H1 (cell line): ENCODE results near the gene HPRT1. TPM values are rescaled to one million over a fixed set of nuclear protein-coding genes. Genes with fewer than 3 reads are reported as not detected.

Experiments used
- CTBP2 ChIP-seq: IDR thresholded peaks from 2 replicates; pipeline ENCODE4 v1.7.0; 2011; ENCODE audit warnings: borderline replicate concordance, mild to moderate bottlenecking, moderate library complexity, mixed read lengths, low read length; ENCODE audit not compliant: insufficient read depth, insufficient read length
- EZH2 ChIP-seq: fragments of 200-600 bp; sonication (generic); IDR thresholded peaks from 2 replicates; pipeline ENCODE4 v1.7.1; 2012; ENCODE audit warnings: low read depth, mild to moderate bottlenecking, moderate library complexity, low read length, inconsistent platforms; ENCODE audit not compliant: severe bottlenecking
- GTF2F1 ChIP-seq: IDR thresholded peaks from 2 replicates; pipeline ENCODE4 v1.6.1; 2012; ENCODE audit warnings: low read depth, low read length, improper control_type of control experiment, borderline replicate concordance
- JUN ChIP-seq: IDR thresholded peaks from 2 replicates; pipeline ENCODE4 v1.6.1; 2011; ENCODE audit warnings: low read depth, mild to moderate bottlenecking, improper control_type of control experiment, low read length
- POLR2A ChIP-seq, 2 experiments: IDR thresholded peaks; 1 replicate in 1 of 2; 2 replicates in 1 of 2; pipeline ENCODE4 v1.6.1; 2011; ENCODE audit warnings: low read depth in 2 of 2, low read length in 2 of 2, mild to moderate bottlenecking in 2 of 2; ENCODE audit errors: control extremely low read depth in 1 of 2
- POU5F1 ChIP-seq: IDR thresholded peaks from 2 replicates; pipeline ENCODE4 v1.6.1; 2011; ENCODE audit warnings: low read depth, mild to moderate bottlenecking, low read length, moderate library complexity
- polyA plus RNA-seq, 7 experiments: library from polyadenylated mRNA; depleted of rRNA in 3 of 7; stranded (reverse) in 5 of 7; unstranded in 2 of 7; fragments of >200 nt in 5 of 7; fragments of 200-250 nt in 2 of 7; gene quantifications; 1 replicate in 5 of 7; 2 replicates in 1 of 7; 4 replicates in 1 of 7; pipeline versions ENCODE4 v1.2.1 to v1.2.3, GENCODE V29; 2011 to 2013; ENCODE audit warnings: missing spikeins in 2 of 7, mixed read lengths in 2 of 7
- total RNA-seq: library from RNA; stranded (reverse); fragmentation: NEBNext Ultra II Directional; extraction: Animal tissue kit (Norgen Biotek cat#: 25700); gene quantifications from 2 replicates; pipeline ENCODE4 v1.2.1, GENCODE V29; 2021

HPRT1 gene
- total and polyA plus RNA-seq, 2 of the 8 experiments (the other 6 are each of a cell fraction or from before 2014, with no cell fraction given), result 16.9 to 49.5 TPM

DNA sequence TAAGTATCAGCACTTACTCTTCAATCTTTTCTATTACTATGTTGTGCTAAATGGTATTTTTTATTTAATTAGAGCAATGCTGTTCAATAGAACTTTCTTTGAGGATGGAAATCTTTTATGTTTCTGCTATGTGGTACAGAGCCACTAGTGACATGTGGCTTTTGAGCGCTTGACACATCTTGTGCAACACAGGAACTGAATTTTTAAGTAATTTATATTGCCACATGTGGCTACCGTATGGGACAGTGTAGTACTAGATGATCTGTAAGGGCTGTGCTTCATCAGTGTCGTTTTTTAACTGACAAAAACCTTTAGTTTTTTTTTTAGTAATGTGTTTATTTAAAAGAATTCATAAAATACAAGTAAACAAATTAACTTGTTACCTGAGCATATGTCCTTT, 22.4 kb downstream of the HPRT1 start (continued):
- TF ChIP-seq GTF2F1, result no peak
- no peak for TF ChIP-seq POLR2A (IDR thresholded peaks at IDR 0.05; ENCODE audit: control extremely low read depth in 1 of 2, low read depth in 2 of 2, low read length in 2 of 2)
- no peak for TF ChIP-seq POU5F1
- TF ChIP-seq CTBP2, result no peak
- no peak for TF ChIP-seq JUN
- no peak for TF ChIP-seq EZH2
